WERI-Rb-1 (cell line): ENCODE measurements around the gene TMEM132E.

Experiments used
- DNase-seq: peaks from one replicate; pipeline ENCODE4 v3.0.0-alpha.2; 2020
- H3K27ac ChIP-seq: fragments of 250-450 bp; sonication (Bioruptor Pico); 2 replicates; pipeline ENCODE4 v1.5.1; 2020; ENCODE audit warnings: mild to moderate bottlenecking, moderate library complexity
- H3K27me3 ChIP-seq: fragments of 250-450 bp; sonication (Bioruptor Pico); 2 replicates; pipeline ENCODE4 v1.5.1; 2021; ENCODE audit warnings: mild to moderate bottlenecking, low read depth, moderate library complexity; ENCODE audit not compliant: insufficient read depth, severe bottlenecking
- H3K36me3 ChIP-seq: fragments of 250-450 bp; sonication (Bioruptor Pico); 2 replicates; pipeline ENCODE4 v1.5.1; 2020; ENCODE audit warnings: mild to moderate bottlenecking, moderate library complexity
- H3K4me3 ChIP-seq: 2 replicates; pipeline ENCODE4 v1.5.1; 2011; ENCODE audit warnings: low read depth, mild to moderate bottlenecking, control low read depth, low read length
- H3K9me3 ChIP-seq: fragments of 250-450 bp; sonication (Bioruptor Pico); 2 replicates; pipeline ENCODE4 v1.5.1; 2021; ENCODE audit warnings: mild to moderate bottlenecking, moderate library complexity; ENCODE audit not compliant: severe bottlenecking
- CTCF ChIP-seq: IDR thresholded peaks from 2 replicates; pipeline ENCODE4 v1.5.1; 2011; ENCODE audit warnings: low read depth, mild to moderate bottlenecking, control low read depth, inconsistent platforms, low read length

The TMEM132E gene

GRCh38 chr17:34675143-34675542, 95.8 kb downstream of the TMEM132E start:
- H3K9me3 ChIP-seq, result no peaks in the 10 kb centered on the region
- no peak for DNase-seq
- no peaks in the 10 kb centered on the region for H3K27me3 ChIP-seq
- no peak overlapping the region for H3K4me3 ChIP-seq
- H3K27ac ChIP-seq, result no peak overlapping the region
- no peak for TF ChIP-seq CTCF
- no peaks in the 10 kb centered on the region for H3K36me3 ChIP-seq

- no peak for DNase-seq
Measured at GRCh38 chr17:34675605-34676004, 96.2 kb downstream of the TMEM132E start.

GRCh38 chr17:34680151-34680550, 100.8 kb downstream of the TMEM132E start:
- Histone ChIP-seq H3K9me3 (no peaks in the 10 kb centered on the region), H3K36me3 (no peaks in the 10 kb centered on the region), H3K27ac (no peak overlapping the region), H3K27me3 (no peaks in the 10 kb centered on the region), H3K4me3 (no peak overlapping the region)
- no peak for DNase-seq
- no peak for TF ChIP-seq CTCF

More at GRCh38 chr17:34675605-34676004, 96.2 kb downstream of the TMEM132E start:
- H3K9me3 ChIP-seq, result no peaks in the 10 kb centered on the region
- H3K27ac ChIP-seq, result no peak overlapping the region
- H3K27me3 ChIP-seq, result no peaks in the 10 kb centered on the region
- no peak overlapping the region for H3K4me3 ChIP-seq
- TF ChIP-seq CTCF, result no peak
- no peaks in the 10 kb centered on the region for H3K36me3 ChIP-seq

GRCh38 chr17:34682305-34682704, 102.9 kb downstream of the TMEM132E start:
- H3K9me3 ChIP-seq, result no peaks in the 10 kb centered on the region
- no peak for TF ChIP-seq CTCF
- DNase-seq, result no peak
- no peak overlapping the region for H3K27ac ChIP-seq
- no peaks in the 10 kb centered on the region for H3K36me3 ChIP-seq
- no peak overlapping the region for H3K4me3 ChIP-seq
- no peaks in the 10 kb centered on the region for H3K27me3 ChIP-seq

- DNase-seq, result no peak
- Histone ChIP-seq H3K36me3 (no peaks in the 10 kb centered on the region), H3K9me3 (no peaks in the 10 kb centered on the region), H3K27ac (no peak overlapping the region), H3K27me3 (no peaks in the 10 kb centered on the region), H3K4me3 (no peak overlapping the region)
- TF ChIP-seq CTCF, result no peak
Measured at GRCh38 chr17:34683390-34683789, 104.0 kb downstream of the TMEM132E start.
